ENCODE data around the gene DSEL.
A peak's percentile ranks its signal among the peaks of the same experiment; 100 is the strongest.

The DSEL gene

GRCh38 chr18:67468038-67468437, 48.5 kb downstream of the DSEL start:
- no peak for TF ChIP-seq CTCF (IDR thresholded peaks at IDR 0.05; ENCODE audit: low read depth, low read length, missing control alignments)
- no peak overlapping the region for H3K4me3 ChIP-seq (ENCODE audit: low read depth, low read length)
- no peak for DNase-seq (ENCODE audit: low read depth)

GRCh38 chr18:67467188-67467587, 49.3 kb downstream of the DSEL start:
- no peak for DNase-seq (ENCODE audit: low read depth)
- no peak for TF ChIP-seq CTCF (IDR thresholded peaks at IDR 0.05; ENCODE audit: low read depth, low read length, missing control alignments)
- no peak overlapping the region for H3K4me3 ChIP-seq (ENCODE audit: low read depth, low read length)

- DNase-seq (ENCODE audit: low read depth): no peak
- H3K4me3 ChIP-seq (ENCODE audit: low read depth, low read length): no peak overlapping the region
- no peak for TF ChIP-seq CTCF (IDR thresholded peaks at IDR 0.05; ENCODE audit: low read depth, low read length, missing control alignments)
Measured at GRCh38 chr18:67464499-67464898, 52.0 kb downstream of the DSEL start.

- DNase-seq (ENCODE audit: low read depth): no peak
- H3K4me3 ChIP-seq (ENCODE audit: low read depth, low read length): no peak overlapping the region
- TF ChIP-seq CTCF (IDR thresholded peaks at IDR 0.05; ENCODE audit: low read depth, low read length, missing control alignments): peak; percentile 34
Measured at GRCh38 chr18:67463829-67464228, 52.7 kb downstream of the DSEL start.

GRCh38 chr18:67456711-67457110, 59.8 kb downstream of the DSEL start:
- no peak for TF ChIP-seq CTCF (IDR thresholded peaks at IDR 0.05; ENCODE audit: low read depth, low read length, missing control alignments)
- H3K4me3 ChIP-seq (ENCODE audit: low read depth, low read length): no peak overlapping the region
- no peak for DNase-seq (ENCODE audit: low read depth)

Data from GM12864 (cell line).